Upper lobe of left lung (tissue), 6 donors: ENCODE measurements around the gene SDCBP2. TPM values are rescaled to one million over a fixed set of nuclear protein-coding genes. Genes with fewer than 3 reads are reported as not detected.
A peak's percentile ranks its signal among the peaks of the same experiment; 100 is the strongest.

Experiments
- ATAC-seq, 2 donors: fragments of 200-7000 bp; cut with Tn5 transposase; one replicate each; pipeline ENCODE4 v1.9.1; 2022; ENCODE audit warnings: mild to moderate bottlenecking in 2 of 2, moderate library complexity in 2 of 2; ENCODE audit not compliant: low FRiP score in 2 of 2
- DNase-seq, 2 donors: peaks; one replicate each; pipeline ENCODE4 v3.0.0-alpha.2; 2019 to 2020
- H3K27ac ChIP-seq, 4 donors: fragments of 200-600 bp; sonication (generic); one replicate each; pipeline ENCODE4 v1.5.1; 2016 to 2019
- H3K27me3 ChIP-seq, 4 donors: fragments of 200-600 bp; sonication (generic); one replicate each; pipeline ENCODE4 v1.5.1; 2017 to 2019
- H3K36me3 ChIP-seq, 4 donors: fragments of 200-600 bp; sonication (generic); one replicate each; pipeline ENCODE4 v1.5.1; 2016 to 2019
- H3K4me1 ChIP-seq, 4 donors: fragments of 200-600 bp; sonication (generic); one replicate each; pipeline ENCODE4 v1.5.1; 2018 to 2019
- H3K4me3 ChIP-seq, 4 donors: fragments of 200-600 bp; sonication (generic); one replicate each; pipeline ENCODE4 v1.5.1; 2017 to 2019; ENCODE audit warnings: mild to moderate bottlenecking in 2 of 4, moderate library complexity in 1 of 4
- H3K9me3 ChIP-seq, 4 donors: fragments of 200-600 bp; sonication (generic); one replicate each; pipeline ENCODE4 v1.5.1; 2018 to 2019
- CTCF ChIP-seq, 6 experiments: fragments of 450-650 bp in 4 of 6; fragments of 200-600 bp in 2 of 6; sonication (generic) in 2 of 6; IDR thresholded peaks; one replicate each; pipeline ENCODE4 v1.5.1; 2016 to 2019; ENCODE audit warnings: antibody characterized with exemption in 6 of 6
- EP300 ChIP-seq, 4 donors: sonication (generic); formaldehyde crosslinking; IDR thresholded peaks; one replicate each; pipeline ENCODE4 v1.5.1; 2017; ENCODE audit warnings: antibody characterized with exemption in 4 of 4, control low read depth in 2 of 4
- POLR2A ChIP-seq, 4 donors: fragments of 450-650 bp; IDR thresholded peaks; one replicate each; pipeline ENCODE4 v1.5.1; 2016 to 2017; ENCODE audit warnings: antibody characterized with exemption in 4 of 4, mild to moderate bottlenecking in 2 of 4
- POLR2AphosphoS5 ChIP-seq, 2 donors: sonication (generic); formaldehyde crosslinking; IDR thresholded peaks; one replicate each; pipeline ENCODE4 v1.5.1; 2017; ENCODE audit warnings: antibody characterized with exemption in 2 of 2
- WGBS, 2 donors: methylation state at CpG; one replicate each; pipeline ENCODE4 v1.1.5; 2017 to 2018; 5-methylcytosine and 5-hydroxymethylcytosine counted together
- total RNA-seq, 6 donors: library from RNA; depleted of rRNA in 4 of 6; stranded (reverse); fragments of >200 nt in 4 of 6; gene quantifications; one replicate each; pipeline versions ENCODE4 v1.1.0 to v1.2.1, GENCODE V29; 2016 to 2021
- donor health status: DM: no; HTN: no; CAD: no; lungs with moderate emphysema.
- donor health status: DM: no; HTN: yes; CAD: no; lungs with severe emphysema.

SDCBP2 gene
- total RNA-seq, 6 donors from 2014 or later: 6.3 to 34.0 (median 15.9) TPM

GRCh38 chr20:1296117-1296610 is 32.8 kb downstream of the SDCBP2 start:
- DNase-seq: peak in 1 of 2 donors; percentile 65
- no peak overlapping the region for H3K4me3 ChIP-seq
- WGBS, 2 donors: 96 to 97% methylated on average over 5 to 16 of the region's 20 CpGs

GRCh38 chr20:1295276-1295930 is 33.5 kb downstream of the SDCBP2 start:
- peak in 1 of 2 donors; percentile 48 for DNase-seq
- Histone ChIP-seq H3K4me3 (no peak overlapping the region), H3K27me3 (no peaks in the 10 kb centered on the region), H3K27ac (no peak overlapping the region), H3K9me3 (no peaks in the 10 kb centered on the region), H3K36me3 (peaks cover 0 to 6% (median under 1%) of the 10 kb centered on the region in 4 donors), H3K4me1 (peaks cover 0 to 8% (median 3%) of the 10 kb centered on the region in 4 donors)
- TF ChIP-seq EP300 (IDR thresholded peaks at IDR 0.05) (no peak), POLR2A (IDR thresholded peaks at IDR 0.05) (no peak), POLR2AphosphoS5 (IDR thresholded peaks at IDR 0.05) (no peak), CTCF (IDR thresholded peaks at IDR 0.05) (no peak)
- ATAC-seq: no peak
- 88 to 94% methylated on average over 10 to 20 of the region's 20 CpGs for WGBS, 2 donors

More at GRCh38 chr20:1296117-1296610, 32.8 kb downstream of the SDCBP2 start:
- no peak for TF ChIP-seq POLR2AphosphoS5 (IDR thresholded peaks at IDR 0.05)
- TF ChIP-seq POLR2A (IDR thresholded peaks at IDR 0.05): no peak
- no peak for TF ChIP-seq CTCF (IDR thresholded peaks at IDR 0.05)
- no peak for TF ChIP-seq EP300 (IDR thresholded peaks at IDR 0.05)
- Histone ChIP-seq H3K27me3 (no peaks in the 10 kb centered on the region), H3K27ac (no peak overlapping the region), H3K4me1 (peaks cover 0 to 6% (median 3%) of the 10 kb centered on the region in 4 donors), H3K36me3 (peaks cover 0 to 12% (median 3%) of the 10 kb centered on the region in 4 donors), H3K9me3 (no peaks in the 10 kb centered on the region)
- ATAC-seq: no peak

- H3K36me3 ChIP-seq: peaks cover 0 to 6% (median 0%) of the 10 kb centered on the region in 4 donors
- no peaks in the 10 kb centered on the region for H3K27me3 ChIP-seq
- H3K9me3 ChIP-seq: no peaks in the 10 kb centered on the region
- no peak overlapping the region for H3K4me3 ChIP-seq
- WGBS, 2 donors: 89 to 100% methylated on average over 2 to 8 of the region's 8 CpGs
- peaks cover 0 to 8% (median 3%) of the 10 kb centered on the region in 4 donors for H3K4me1 ChIP-seq
- no peak overlapping the region for H3K27ac ChIP-seq
- no peak for TF ChIP-seq CTCF (IDR thresholded peaks at IDR 0.05)
- no peak for TF ChIP-seq POLR2AphosphoS5 (IDR thresholded peaks at IDR 0.05)
- no peak for TF ChIP-seq POLR2A (IDR thresholded peaks at IDR 0.05)
- TF ChIP-seq EP300 (IDR thresholded peaks at IDR 0.05): no peak
- ATAC-seq: no peak
- peak in 1 of 2 donors; percentile 63 for DNase-seq
These were observed 34.4 kb downstream of the SDCBP2 start for GRCh38 chr20:1294497-1294896.

GRCh38 chr20:1293641-1294379 is 35.1 kb downstream of the SDCBP2 start:
- DNase-seq (no peak), ATAC-seq (no peak)
- Histone ChIP-seq H3K4me1 (peaks cover 0 to 5% (median 2%) of the 10 kb centered on the region in 4 donors), H3K27me3 (no peaks in the 10 kb centered on the region), H3K4me3 (no peak overlapping the region), H3K36me3 (peaks cover 0 to 6% (median 0%) of the 10 kb centered on the region in 4 donors), H3K9me3 (no peaks in the 10 kb centered on the region), H3K27ac (no peak overlapping the region)
- 88 to 91% methylated on average over 5 to 6 of the region's 6 CpGs for WGBS, 2 donors
- TF ChIP-seq EP300 (IDR thresholded peaks at IDR 0.05) (no peak), CTCF (IDR thresholded peaks at IDR 0.05) (no peak), POLR2AphosphoS5 (IDR thresholded peaks at IDR 0.05) (no peak), POLR2A (IDR thresholded peaks at IDR 0.05) (no peak)
